NCI-H146 treated with DMSO at 0.1 percent for 48 hours (cell line): Measurements from ENCODE around the gene HORMAD2.

Experiments used
- DNase-seq: peaks from one replicate; lab custom pipeline; 2025; ENCODE audit not compliant: unreplicated experiment; lab: John Stamatoyannopoulos, UW

The HORMAD2 gene

GRCh38 chr22:30104501-30105156 lies 24.4 kb downstream of the HORMAD2 start:
- DNase-seq, result no peak

- no peak for DNase-seq
These were observed 25.2 kb downstream of the HORMAD2 start for GRCh38 chr22:30105483-30105882.

- DNase-seq, result no peak
These were observed 33.2 kb downstream of the HORMAD2 start for GRCh38 chr22:30113494-30113893.

- DNase-seq, result no peak
These were observed 34.1 kb downstream of the HORMAD2 start for GRCh38 chr22:30114361-30114760.

GRCh38 chr22:30115705-30116104 lies 35.4 kb downstream of the HORMAD2 start:
- DNase-seq, result no peak

GRCh38 chr22:30116362-30117117 lies 36.3 kb downstream of the HORMAD2 start:
- DNase-seq, result no peak

- DNase-seq, result no peak
These were observed 37.0 kb downstream of the HORMAD2 start for GRCh38 chr22:30117256-30117655.

- DNase-seq, result no peak
These were observed 38.0 kb downstream of the HORMAD2 start for GRCh38 chr22:30118291-30118690.

- no peak for DNase-seq
These were observed 41.7 kb downstream of the HORMAD2 start for GRCh38 chr22:30121960-30122359.

- DNase-seq, result no peak
These were observed 43.2 kb downstream of the HORMAD2 start for GRCh38 chr22:30123463-30123862.

GRCh38 chr22:30127749-30128166 lies 47.5 kb downstream of the HORMAD2 start:
- no peak for DNase-seq

- DNase-seq, result no peak
These were observed 48.2 kb downstream of the HORMAD2 start for GRCh38 chr22:30128511-30128910.

GRCh38 chr22:30129636-30130035 lies 49.4 kb downstream of the HORMAD2 start:
- no peak for DNase-seq

GRCh38 chr22:30132290-30132996 lies 52.2 kb downstream of the HORMAD2 start:
- DNase-seq, result no peak

- DNase-seq, result no peak
These were observed 60.1 kb downstream of the HORMAD2 start for GRCh38 chr22:30140414-30140813.

- DNase-seq, result no peak
These were observed 63.0 kb downstream of the HORMAD2 start for GRCh38 chr22:30143265-30143664.

- no peak for DNase-seq
These were observed 64.1 kb downstream of the HORMAD2 start for GRCh38 chr22:30144391-30144790.

- no peak for DNase-seq
These were observed 69.9 kb downstream of the HORMAD2 start for GRCh38 chr22:30150212-30150611.

- DNase-seq, result no peak
These were observed 78.0 kb downstream of the HORMAD2 start for GRCh38 chr22:30158277-30158676.

- no peak for DNase-seq
These were observed 78.7 kb downstream of the HORMAD2 start for GRCh38 chr22:30158744-30159500.
